Right lobe of liver (tissue), 4 donors: ENCODE data around the gene TBL2.

Source experiments
- POLR2A ChIP-seq: fragments of 450-650 bp; IDR thresholded peaks from one replicate; pipeline ENCODE4 v1.6.1; 2017; ENCODE audit warnings: antibody characterized with exemption, mild to moderate bottlenecking
- TF ChIP-seq, protein P1 (sequence below), 4 donors: fragments of 200-600 bp in 3 of 4; fragments of 450-650 bp in 1 of 4; IDR thresholded peaks; one replicate each; pipeline versions ENCODE4 v1.5.1 to v1.8.0; 2016 to 2022; ENCODE audit warnings: antibody characterized with exemption in 4 of 4, mild to moderate bottlenecking in 2 of 4
- donor health status: DM: no; HTN: no; CAD: no.
- donor health status: DM: no; HTN: no; CAD: no.
- donor health status: DM: no; HTN: yes; CAD: no.

DNA sequence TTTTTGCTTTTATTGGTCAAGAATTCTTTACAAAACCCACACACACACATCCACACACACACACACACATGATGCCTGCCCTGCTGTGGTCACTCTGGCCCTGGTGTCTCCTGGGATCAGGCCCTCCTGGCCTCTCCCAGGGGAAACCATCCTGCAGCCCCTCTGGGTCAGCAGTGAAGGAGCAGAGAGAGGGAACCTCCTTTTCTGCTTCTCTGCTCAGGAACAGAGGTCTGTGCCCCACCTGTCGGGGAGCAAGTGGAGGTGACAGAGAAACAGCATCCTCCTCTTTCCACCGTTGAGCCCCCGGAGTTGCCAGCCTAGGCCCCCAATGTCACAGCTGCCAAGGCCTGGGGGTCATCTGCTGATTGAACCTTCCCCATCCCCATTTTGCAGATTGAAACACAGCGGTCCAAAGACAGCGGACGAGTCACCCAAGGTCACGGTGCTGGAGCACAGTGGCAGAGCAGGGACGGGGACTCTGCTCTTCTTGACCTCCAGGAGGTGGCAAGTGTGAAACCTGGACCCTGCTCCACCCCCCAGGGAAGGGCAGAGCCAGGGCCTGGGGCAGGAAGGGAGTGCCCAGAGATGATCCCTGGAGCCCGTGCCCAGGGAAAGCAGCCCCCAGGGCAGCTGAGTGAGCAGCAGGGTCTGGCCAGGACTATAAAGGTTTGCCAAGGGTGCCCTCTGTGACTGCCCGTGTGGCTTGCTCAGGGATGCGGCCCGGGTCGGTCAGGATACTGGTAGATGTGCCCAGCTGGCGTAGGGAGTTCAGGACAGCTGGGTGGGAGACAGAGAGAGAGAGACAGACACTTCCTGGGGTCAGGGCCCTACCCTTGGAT is 15.0 kb upstream of the TBL2 start:
- TF ChIP-seq, protein P1, sequence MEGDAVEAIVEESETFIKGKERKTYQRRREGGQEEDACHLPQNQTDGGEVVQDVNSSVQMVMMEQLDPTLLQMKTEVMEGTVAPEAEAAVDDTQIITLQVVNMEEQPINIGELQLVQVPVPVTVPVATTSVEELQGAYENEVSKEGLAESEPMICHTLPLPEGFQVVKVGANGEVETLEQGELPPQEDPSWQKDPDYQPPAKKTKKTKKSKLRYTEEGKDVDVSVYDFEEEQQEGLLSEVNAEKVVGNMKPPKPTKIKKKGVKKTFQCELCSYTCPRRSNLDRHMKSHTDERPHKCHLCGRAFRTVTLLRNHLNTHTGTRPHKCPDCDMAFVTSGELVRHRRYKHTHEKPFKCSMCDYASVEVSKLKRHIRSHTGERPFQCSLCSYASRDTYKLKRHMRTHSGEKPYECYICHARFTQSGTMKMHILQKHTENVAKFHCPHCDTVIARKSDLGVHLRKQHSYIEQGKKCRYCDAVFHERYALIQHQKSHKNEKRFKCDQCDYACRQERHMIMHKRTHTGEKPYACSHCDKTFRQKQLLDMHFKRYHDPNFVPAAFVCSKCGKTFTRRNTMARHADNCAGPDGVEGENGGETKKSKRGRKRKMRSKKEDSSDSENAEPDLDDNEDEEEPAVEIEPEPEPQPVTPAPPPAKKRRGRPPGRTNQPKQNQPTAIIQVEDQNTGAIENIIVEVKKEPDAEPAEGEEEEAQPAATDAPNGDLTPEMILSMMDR (IDR thresholded peaks at IDR 0.05): no peak
- TF ChIP-seq POLR2A: no peak
